CD14-positive monocyte (primary cell): Measurements from ENCODE around the gene EMID1. TPM values are rescaled to one million over a fixed set of nuclear protein-coding genes. Genes with fewer than 3 reads are reported as not detected.

Experiments
- DNase-seq, 3 donors: peaks; one replicate each; pipeline ENCODE4 v3.0.0-alpha.2; 2011 to 2022
- H2AFZ ChIP-seq: 2 replicates; pipeline ENCODE4 v1.6.0; 2012; ENCODE audit warnings: mild to moderate bottlenecking, low read depth, low read length, inconsistent platforms; ENCODE audit not compliant: insufficient read depth, poor library complexity, severe bottlenecking
- H3K27ac ChIP-seq, 2 donors: 1 replicate in 1 of 2; 2 replicates in 1 of 2; pipeline ENCODE4 v1.5.1; 2012 to 2013; ENCODE audit warnings: low read length in 2 of 2, control low read depth in 1 of 2, inconsistent platforms in 1 of 2, low read depth in 1 of 2, mild to moderate bottlenecking in 1 of 2
- H3K27me3 ChIP-seq, 2 donors: one replicate each; pipeline versions ENCODE4 v1.6.0 to v1.6.1; 2011 to 2013; ENCODE audit warnings: low read length in 2 of 2; ENCODE audit not compliant: control insufficient read depth in 2 of 2, insufficient read depth in 2 of 2
- H3K36me3 ChIP-seq, 2 donors: replicated peaks in 1 of 2; 1 replicate in 1 of 2; 2 replicates in 1 of 2; pipeline versions ENCODE4 v1.5.1 to v1.6.1; 2012 to 2013; ENCODE audit warnings: low read length in 2 of 2, control low read depth in 1 of 2, inconsistent platforms in 1 of 2, mild to moderate bottlenecking in 1 of 2; ENCODE audit not compliant: insufficient read depth in 2 of 2, control insufficient read depth in 1 of 2
- H3K4me1 ChIP-seq, 2 donors: 1 replicate in 1 of 2; 2 replicates in 1 of 2; pipeline versions ENCODE4 v1.5.1 to v1.6.1; 2012 to 2013; ENCODE audit warnings: low read length in 2 of 2, control low read depth in 1 of 2, inconsistent platforms in 1 of 2, mild to moderate bottlenecking in 1 of 2, moderate library complexity in 1 of 2; ENCODE audit not compliant: insufficient read depth in 2 of 2, control insufficient read depth in 1 of 2
- H3K4me2 ChIP-seq: replicated peaks from 2 replicates; pipeline ENCODE3; 2012; ENCODE audit warnings: low read length, moderate library complexity, mild to moderate bottlenecking; ENCODE audit not compliant: poor library complexity, severe bottlenecking; ENCODE audit errors: extremely low read depth
- H3K4me3 ChIP-seq, 3 experiments: fragments of 200-600 bp in 1 of 3; sonication (generic) in 1 of 3; replicated peaks in 1 of 3; 1 replicate in 2 of 3; 2 replicates in 1 of 3; pipeline ENCODE4 v1.5.1; 2011 to 2013; ENCODE audit warnings: low read length in 3 of 3, mild to moderate bottlenecking in 3 of 3, control low read depth in 2 of 3, low read depth in 2 of 3, inconsistent platforms in 1 of 3, moderate library complexity in 1 of 3
- H3K79me2 ChIP-seq: 2 replicates; pipeline ENCODE4 v1.6.0; 2012; ENCODE audit warnings: mild to moderate bottlenecking, control low read depth, inconsistent platforms, low read length, moderate library complexity; ENCODE audit not compliant: insufficient read depth
- H3K9ac ChIP-seq: 2 replicates; pipeline ENCODE4 v1.6.0; 2017; ENCODE audit warnings: low read length, mild to moderate bottlenecking; ENCODE audit not compliant: insufficient read depth, poor library complexity, severe bottlenecking
- H3K9me3 ChIP-seq, 2 donors: replicated peaks in 1 of 2; 1 replicate in 1 of 2; 2 replicates in 1 of 2; pipeline versions ENCODE4 v1.5.1 to v1.6.1; 2012 to 2013; ENCODE audit warnings: low read length in 2 of 2, control low read depth in 1 of 2; ENCODE audit not compliant: control insufficient read depth in 1 of 2, insufficient read depth in 1 of 2
- H4K20me1 ChIP-seq: 2 replicates; pipeline ENCODE4 v1.6.0; 2012; ENCODE audit warnings: mild to moderate bottlenecking, low read length, control low read depth, moderate library complexity; ENCODE audit not compliant: insufficient read depth
- H3K27ac Mint-ChIP-seq, 7 donors: one replicate each; pipeline ENCODE4 v1.8.0; 2020; ENCODE audit warnings: mild to moderate bottlenecking in 7 of 7, mixed read lengths in 7 of 7, moderate library complexity in 6 of 7, inconsistent platforms in 2 of 7
- H3K27me3 Mint-ChIP-seq, 3 donors: one replicate each; pipeline ENCODE4 v1.8.0; 2021 to 2022; ENCODE audit warnings: low read depth in 3 of 3, mild to moderate bottlenecking in 3 of 3, mixed read lengths in 3 of 3, moderate library complexity in 3 of 3, inconsistent platforms in 1 of 3
- H3K36me3 Mint-ChIP-seq, 2 donors: one replicate each; pipeline ENCODE4 v1.8.0; 2020; ENCODE audit warnings: mixed read lengths in 2 of 2, inconsistent platforms in 1 of 2, mild to moderate bottlenecking in 1 of 2
- H3K4me1 Mint-ChIP-seq: one replicate; pipeline ENCODE4 v1.8.0; 2020; ENCODE audit warnings: mild to moderate bottlenecking, mixed read lengths
- H3K4me3 Mint-ChIP-seq, 2 donors: one replicate each; pipeline ENCODE4 v1.8.0; 2020; ENCODE audit warnings: mild to moderate bottlenecking in 2 of 2, mixed read lengths in 2 of 2, moderate library complexity in 1 of 2
- H3K9me3 Mint-ChIP-seq, 7 donors: one replicate each; pipeline ENCODE4 v1.8.0; 2020 to 2022; ENCODE audit warnings: mixed read lengths in 7 of 7, mild to moderate bottlenecking in 6 of 7, moderate library complexity in 6 of 7, inconsistent platforms in 2 of 7
- WGBS: methylation state at CpG from one replicate; pipeline ENCODE4 v1.1.5; 2013; ENCODE audit warnings: missing lambda C conversion rate; ENCODE audit not compliant: insufficient coverage; 5-methylcytosine and 5-hydroxymethylcytosine counted together
- intact Hi-C, 2 donors: fragments of 100-400 bp; cut with micrococcal nuclease; formaldehyde crosslinking; loops; one replicate each; pipeline versions ENCODE4 v1.15.0 to v1.15.1; 2023
- polyA plus RNA-seq, 3 donors: library from polyadenylated mRNA; depleted of rRNA in 1 of 3; unstranded in 2 of 3; stranded (reverse) in 1 of 3; fragments of 300-500 nt in 2 of 3; fragments of >200 nt in 1 of 3; fragmentation: Illumina TruSeq in 2 of 3; gene quantifications; 1 replicate in 2 of 3; 2 replicates in 1 of 3; pipeline ENCODE4 v1.2.3, GENCODE V29; 2012 to 2021
- TF ChIP-seq, protein P1 (sequence below): fragments of 200-600 bp; IDR thresholded peaks from one replicate; pipeline ENCODE4 v1.8.0; 2022; ENCODE audit warnings: antibody characterized with exemption, mild to moderate bottlenecking

The EMID1 gene
- polyA plus RNA-seq, 3 donors, result not detected

DNA sequence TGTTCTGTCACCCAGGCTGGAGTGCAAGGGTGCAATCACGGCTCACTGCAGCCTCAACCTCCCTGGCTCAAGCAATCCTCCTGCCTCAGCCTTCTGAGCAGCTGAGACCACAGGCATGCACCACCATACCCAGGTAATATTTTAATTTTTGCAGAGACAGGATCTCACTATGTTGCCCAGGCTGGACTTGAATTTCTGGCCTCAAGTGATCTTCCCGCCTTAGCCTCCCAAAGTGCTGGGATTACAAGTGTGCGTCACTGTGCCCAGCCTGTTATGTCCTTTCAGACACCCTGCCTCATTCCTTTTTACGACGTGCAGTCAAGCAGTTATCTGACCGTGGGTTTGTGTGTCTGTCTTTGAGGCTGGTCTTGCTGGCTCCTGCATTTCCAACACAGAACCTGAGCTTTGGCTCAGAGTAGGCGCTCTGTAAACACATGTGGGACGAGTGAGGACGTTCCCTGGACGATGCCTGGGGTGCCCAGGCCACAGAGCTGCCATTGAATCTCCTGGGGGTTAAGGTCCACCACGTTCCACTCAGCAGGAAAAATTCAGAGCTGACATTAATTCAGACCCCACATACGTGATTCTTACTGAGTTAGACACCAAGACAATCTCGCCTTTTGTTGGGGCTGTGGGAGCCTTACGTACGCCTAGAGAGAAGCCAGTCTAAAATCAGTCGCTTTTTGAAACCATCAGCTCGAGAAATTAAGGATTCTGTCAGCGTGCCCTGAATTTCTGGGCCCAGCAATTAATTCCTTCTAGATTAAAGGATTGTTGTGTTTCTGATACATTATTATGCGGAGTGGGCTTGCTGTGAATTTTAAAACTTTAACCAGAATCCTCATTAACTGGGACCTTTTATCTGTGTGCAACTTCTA lies 21.5 kb upstream of the EMID1 start:
- Histone ChIP-seq H3K9ac (no peak overlapping the region), H3K4me2 (no peak overlapping the region), H3K27ac (no peak overlapping the region), H4K20me1 (no peaks in the 10 kb centered on the region), H3K4me1 (no peaks in the 10 kb centered on the region), H3K79me2 (no peaks in the 10 kb centered on the region), H3K27me3 (no peaks in the 10 kb centered on the region), H2AFZ (no peak overlapping the region), H3K36me3 (no peaks in the 10 kb centered on the region), H3K4me3 (no peak overlapping the region), H3K9me3 (no peaks in the 10 kb centered on the region)
- TF ChIP-seq, protein P1, sequence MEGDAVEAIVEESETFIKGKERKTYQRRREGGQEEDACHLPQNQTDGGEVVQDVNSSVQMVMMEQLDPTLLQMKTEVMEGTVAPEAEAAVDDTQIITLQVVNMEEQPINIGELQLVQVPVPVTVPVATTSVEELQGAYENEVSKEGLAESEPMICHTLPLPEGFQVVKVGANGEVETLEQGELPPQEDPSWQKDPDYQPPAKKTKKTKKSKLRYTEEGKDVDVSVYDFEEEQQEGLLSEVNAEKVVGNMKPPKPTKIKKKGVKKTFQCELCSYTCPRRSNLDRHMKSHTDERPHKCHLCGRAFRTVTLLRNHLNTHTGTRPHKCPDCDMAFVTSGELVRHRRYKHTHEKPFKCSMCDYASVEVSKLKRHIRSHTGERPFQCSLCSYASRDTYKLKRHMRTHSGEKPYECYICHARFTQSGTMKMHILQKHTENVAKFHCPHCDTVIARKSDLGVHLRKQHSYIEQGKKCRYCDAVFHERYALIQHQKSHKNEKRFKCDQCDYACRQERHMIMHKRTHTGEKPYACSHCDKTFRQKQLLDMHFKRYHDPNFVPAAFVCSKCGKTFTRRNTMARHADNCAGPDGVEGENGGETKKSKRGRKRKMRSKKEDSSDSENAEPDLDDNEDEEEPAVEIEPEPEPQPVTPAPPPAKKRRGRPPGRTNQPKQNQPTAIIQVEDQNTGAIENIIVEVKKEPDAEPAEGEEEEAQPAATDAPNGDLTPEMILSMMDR, result no peak
- no peak for DNase-seq
- peaks cover 0 to 3% (median 0%) of the 10 kb centered on the region in 7 donors for H3K9me3 Mint-ChIP-seq
- H3K36me3 Mint-ChIP-seq, result no peaks in the 10 kb centered on the region
- no peaks in the 10 kb centered on the region for H3K27me3 Mint-ChIP-seq
- intact Hi-C loops, result no loop called here
- H3K27ac Mint-ChIP-seq, result no peak overlapping the region
- no peaks in the 10 kb centered on the region for H3K4me1 Mint-ChIP-seq
- H3K4me3 Mint-ChIP-seq, result no peak overlapping the region
- WGBS, result 96% methylated on average over 17 of the region's 19 CpGs

DNA sequence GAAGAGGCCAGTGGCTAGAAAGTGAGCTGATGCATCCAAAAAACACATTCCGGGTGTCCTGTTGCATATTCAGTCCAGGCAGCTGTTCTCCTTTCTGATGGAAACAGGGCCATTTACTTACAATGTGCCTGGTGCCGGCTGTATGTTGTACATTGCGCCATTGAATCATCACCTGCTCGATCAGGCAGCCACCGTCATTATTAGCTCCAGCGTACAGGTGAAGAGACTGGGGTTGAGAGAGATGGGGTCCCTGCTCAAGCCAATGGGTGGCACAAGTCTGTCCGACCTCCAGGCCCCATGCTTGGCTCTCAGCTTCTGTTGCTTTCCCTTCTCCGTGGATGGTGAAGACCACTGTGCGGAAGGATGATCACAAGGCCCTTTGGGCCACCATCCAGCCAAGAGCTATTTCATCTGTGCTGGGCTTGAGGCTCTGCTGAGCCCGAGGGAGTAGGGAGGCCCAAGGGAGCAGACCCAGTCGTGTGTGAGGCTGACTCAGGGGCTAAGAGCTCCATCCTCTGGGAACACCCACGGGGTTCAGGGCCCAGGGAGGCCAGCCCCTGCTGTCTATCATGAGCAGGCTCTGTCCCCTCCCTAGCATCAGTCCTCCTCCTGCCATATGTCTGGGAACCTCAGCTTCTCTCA lies 20.7 kb upstream of the EMID1 start:
- Mint-ChIP-seq H3K9me3 (no peaks in the 10 kb centered on the region), H3K27ac (no peak overlapping the region), H3K36me3 (no peaks in the 10 kb centered on the region), H3K4me1 (no peaks in the 10 kb centered on the region), H3K27me3 (peaks cover 0 to 2% (median 0%) of the 10 kb centered on the region in 3 donors), H3K4me3 (no peak overlapping the region)
- WGBS, result 98% methylated on average over 12 of the region's 12 CpGs
- H2AFZ ChIP-seq, result no peak overlapping the region
- TF ChIP-seq, protein P1, result no peak
- DNase-seq, result no peak
- no peak overlapping the region for H3K4me2 ChIP-seq
- intact Hi-C loops, result no loop called here
- H3K9me3 ChIP-seq, result no peaks in the 10 kb centered on the region
- no peaks in the 10 kb centered on the region for H3K79me2 ChIP-seq
- no peaks in the 10 kb centered on the region for H3K27me3 ChIP-seq
- no peaks in the 10 kb centered on the region for H4K20me1 ChIP-seq
- no peak overlapping the region for H3K9ac ChIP-seq
- no peak overlapping the region for H3K27ac ChIP-seq
- no peaks in the 10 kb centered on the region for H3K36me3 ChIP-seq
- H3K4me1 ChIP-seq, result no peaks in the 10 kb centered on the region
- no peak overlapping the region for H3K4me3 ChIP-seq
